Muscle layer of colon (tissue), 2 donors: ENCODE results near the gene MIS18A.

Experiments
- H3K27ac ChIP-seq: one replicate; pipeline ENCODE4 v1.7.0; 2013; ENCODE audit warnings: low read depth, mild to moderate bottlenecking, low read length, moderate library complexity
- H3K27me3 ChIP-seq, 2 donors: one replicate each; pipeline ENCODE4 v1.7.0; 2013; ENCODE audit warnings: low read length in 2 of 2, mild to moderate bottlenecking in 2 of 2; ENCODE audit not compliant: insufficient read depth in 2 of 2, control insufficient read depth in 1 of 2
- H3K36me3 ChIP-seq: one replicate; pipeline ENCODE4 v1.7.0; 2013; ENCODE audit warnings: mild to moderate bottlenecking, low read length; ENCODE audit not compliant: insufficient read depth
- H3K4me1 ChIP-seq: one replicate; pipeline ENCODE4 v1.7.0; 2013; ENCODE audit warnings: mild to moderate bottlenecking, low read length; ENCODE audit not compliant: insufficient read depth
- H3K4me3 ChIP-seq, 2 donors: one replicate each; pipeline ENCODE4 v1.7.0; 2013; ENCODE audit warnings: low read length in 2 of 2, low read depth in 1 of 2, mild to moderate bottlenecking in 1 of 2, moderate library complexity in 1 of 2
- H3K9ac ChIP-seq: one replicate; pipeline ENCODE4 v1.7.0; 2013; ENCODE audit warnings: low read length
- H3K9me3 ChIP-seq: one replicate; pipeline ENCODE4 v1.7.0; 2013; ENCODE audit warnings: mild to moderate bottlenecking, low read length
- donor health status: abdominal sarcoma.
- donor health status: Adenocarcinoma of cecum.

MIS18A gene

GRCh38 chr21:32303385-32303784 lies 24.5 kb upstream of the MIS18A start:
- Histone ChIP-seq H3K9ac (no peak overlapping the region), H3K27ac (no peak overlapping the region), H3K4me1 (no peaks in the 10 kb centered on the region), H3K36me3 (no peaks in the 10 kb centered on the region), H3K9me3 (no peaks in the 10 kb centered on the region), H3K27me3 (no peaks in the 10 kb centered on the region), H3K4me3 (no peak overlapping the region)

GRCh38 chr21:32302560-32302959 lies 23.7 kb upstream of the MIS18A start:
- H3K36me3 ChIP-seq: no peaks in the 10 kb centered on the region
- H3K4me1 ChIP-seq: no peaks in the 10 kb centered on the region
- H3K27me3 ChIP-seq: no peaks in the 10 kb centered on the region
- no peak overlapping the region for H3K4me3 ChIP-seq
- H3K27ac ChIP-seq: no peak overlapping the region
- H3K9ac ChIP-seq: no peak overlapping the region
- H3K9me3 ChIP-seq: no peaks in the 10 kb centered on the region

- no peaks in the 10 kb centered on the region for H3K4me1 ChIP-seq
- H3K9me3 ChIP-seq: no peaks in the 10 kb centered on the region
- no peak overlapping the region for H3K4me3 ChIP-seq
- H3K27me3 ChIP-seq: no peaks in the 10 kb centered on the region
- no peak overlapping the region for H3K9ac ChIP-seq
- no peak overlapping the region for H3K27ac ChIP-seq
- no peaks in the 10 kb centered on the region for H3K36me3 ChIP-seq
Measured at GRCh38 chr21:32301596-32301995, 22.7 kb upstream of the MIS18A start.

GRCh38 chr21:32300117-32300681 lies 21.4 kb upstream of the MIS18A start:
- Histone ChIP-seq H3K36me3 (no peaks in the 10 kb centered on the region), H3K4me1 (no peaks in the 10 kb centered on the region), H3K9ac (no peak overlapping the region), H3K4me3 (no peak overlapping the region), H3K27ac (no peak overlapping the region), H3K27me3 (no peaks in the 10 kb centered on the region), H3K9me3 (no peaks in the 10 kb centered on the region)

- no peak overlapping the region for H3K4me3 ChIP-seq
- no peaks in the 10 kb centered on the region for H3K4me1 ChIP-seq
- H3K27me3 ChIP-seq: no peaks in the 10 kb centered on the region
- no peak overlapping the region for H3K27ac ChIP-seq
- no peaks in the 10 kb centered on the region for H3K9me3 ChIP-seq
- no peaks in the 10 kb centered on the region for H3K36me3 ChIP-seq
- no peak overlapping the region for H3K9ac ChIP-seq
Measured at GRCh38 chr21:32299695-32300094, 20.8 kb upstream of the MIS18A start.

GRCh38 chr21:32298658-32299081 lies 19.8 kb upstream of the MIS18A start, which contains the start of gene MRAP:
Gene MRAP, plus strand, starts transcription at chr21:32298855. Its CDS starts 117 bp downstream, at chr21:32298972.
- no peaks in the 10 kb centered on the region for H3K27me3 ChIP-seq
- no peaks in the 10 kb centered on the region for H3K9me3 ChIP-seq
- H3K27ac ChIP-seq: no peak within 1 kb of the TSS
- H3K9ac ChIP-seq: no peak within 1 kb of the TSS
- no peaks in the 10 kb centered on the region for H3K4me1 ChIP-seq
- H3K36me3 ChIP-seq: no peaks in the 10 kb centered on the region
- no peak within 1 kb of the TSS for H3K4me3 ChIP-seq

- Histone ChIP-seq H3K27ac (no peak overlapping the region), H3K9ac (no peak overlapping the region), H3K4me1 (no peaks in the 10 kb centered on the region), H3K27me3 (no peaks in the 10 kb centered on the region), H3K4me3 (no peak overlapping the region), H3K9me3 (no peaks in the 10 kb centered on the region), H3K36me3 (no peaks in the 10 kb centered on the region)
Measured at GRCh38 chr21:32298148-32298559, 19.3 kb upstream of the MIS18A start.

- Histone ChIP-seq H3K9ac (no peak overlapping the region), H3K4me3 (no peak overlapping the region), H3K4me1 (no peaks in the 10 kb centered on the region), H3K27ac (no peak overlapping the region), H3K9me3 (no peaks in the 10 kb centered on the region), H3K27me3 (no peaks in the 10 kb centered on the region), H3K36me3 (no peaks in the 10 kb centered on the region)
Measured at GRCh38 chr21:32297449-32297848, 18.6 kb upstream of the MIS18A start.

- H3K9ac ChIP-seq: no peak overlapping the region
- H3K27me3 ChIP-seq: no peaks in the 10 kb centered on the region
- H3K9me3 ChIP-seq: no peaks in the 10 kb centered on the region
- H3K36me3 ChIP-seq: no peaks in the 10 kb centered on the region
- H3K4me1 ChIP-seq: no peaks in the 10 kb centered on the region
- H3K27ac ChIP-seq: no peak overlapping the region
- H3K4me3 ChIP-seq: no peak overlapping the region
Measured at GRCh38 chr21:32285476-32285875, 6.6 kb upstream of the MIS18A start.

- Histone ChIP-seq H3K4me3 (no peak overlapping the region), H3K36me3 (no peaks in the 10 kb centered on the region), H3K9me3 (no peaks in the 10 kb centered on the region), H3K27ac (no peak overlapping the region), H3K27me3 (no peaks in the 10 kb centered on the region), H3K9ac (no peak overlapping the region), H3K4me1 (peaks cover 11% of the 10 kb centered on the region)
Measured at GRCh38 chr21:32282992-32283391, 4.1 kb upstream of the MIS18A start.

- Histone ChIP-seq H3K27ac (no peak overlapping the region), H3K4me1 (peaks cover 14% of the 10 kb centered on the region), H3K36me3 (no peaks in the 10 kb centered on the region), H3K27me3 (no peaks in the 10 kb centered on the region), H3K9me3 (no peaks in the 10 kb centered on the region), H3K9ac (no peak overlapping the region), H3K4me3 (no peak overlapping the region)
Measured at GRCh38 chr21:32281531-32281930, 2.7 kb upstream of the MIS18A start.

GRCh38 chr21:32279377-32279680 lies 480 bp upstream of the MIS18A start:
- peak overlapping the region; percentile 48 to 92 for H3K4me3 ChIP-seq
- peak overlapping the region; percentile 5 for H3K27ac ChIP-seq
- H3K36me3 ChIP-seq: no peaks in the 10 kb centered on the region
- H3K9me3 ChIP-seq: no peaks in the 10 kb centered on the region
- peak overlapping the region; percentile 86 for H3K9ac ChIP-seq
- H3K27me3 ChIP-seq: no peaks in the 10 kb centered on the region
- H3K4me1 ChIP-seq: peaks cover 14% of the 10 kb centered on the region
